GM18505 (cell line): ENCODE measurements around the gene SRGAP1.

ENCODE experiments used
- ATAC-seq: cut with Tn5 transposase; IDR thresholded peaks from one replicate; pipeline ENCODE4 v1.9.1; 2021; ENCODE audit not compliant: unreplicated experiment
- POLR2A ChIP-seq: IDR thresholded peaks from 4 replicates; pipeline ENCODE4 v1.6.1; 2011; ENCODE audit warnings: borderline replicate concordance; ENCODE audit not compliant: insufficient read depth, insufficient read length; ENCODE audit errors: extremely low read depth

The SRGAP1 gene

DNA sequence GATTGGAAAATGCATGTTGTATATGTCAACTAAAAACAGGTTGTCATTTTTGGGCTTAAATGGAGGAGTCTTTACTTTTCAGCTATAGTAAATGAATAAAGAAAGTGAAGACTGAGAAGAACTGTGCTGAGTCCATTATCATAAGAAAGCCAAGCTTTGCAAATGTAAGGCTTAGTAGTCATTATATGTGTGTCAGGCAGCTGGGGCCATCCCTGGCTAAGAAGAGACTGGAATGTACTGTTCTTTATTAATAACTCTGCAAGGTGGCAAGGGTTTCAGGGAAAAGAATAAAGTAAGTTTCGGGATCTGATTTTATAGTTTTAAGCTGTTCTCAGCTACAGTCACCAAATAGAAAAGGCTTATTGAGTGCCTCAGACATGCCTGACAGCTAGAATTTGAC lies 48.7 kb downstream of the SRGAP1 start:
- no peak for ATAC-seq

DNA sequence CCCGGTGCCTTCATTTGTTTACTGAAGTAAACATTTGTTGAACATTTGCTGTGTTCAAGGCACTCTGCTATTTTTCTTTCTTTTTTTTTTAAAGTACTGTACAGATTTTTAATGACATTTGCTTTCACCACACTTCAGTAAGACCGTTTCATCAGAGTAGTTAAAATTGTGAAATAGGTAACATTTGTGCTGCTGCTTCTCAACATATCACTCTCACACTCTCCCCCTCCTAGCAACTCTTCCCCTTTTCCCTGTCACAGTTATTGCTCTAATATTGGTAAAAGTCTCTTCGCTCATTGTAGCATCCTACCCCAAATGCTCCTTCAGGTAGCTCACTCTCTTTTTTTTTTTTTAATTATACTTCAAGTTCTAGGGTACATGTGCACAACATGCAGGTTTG lies 49.6 kb downstream of the SRGAP1 start:
- ATAC-seq: no peak
- no peak for TF ChIP-seq POLR2A

More for the DNA sequence above, 48.7 kb downstream of the SRGAP1 start:
- no peak for TF ChIP-seq POLR2A

DNA sequence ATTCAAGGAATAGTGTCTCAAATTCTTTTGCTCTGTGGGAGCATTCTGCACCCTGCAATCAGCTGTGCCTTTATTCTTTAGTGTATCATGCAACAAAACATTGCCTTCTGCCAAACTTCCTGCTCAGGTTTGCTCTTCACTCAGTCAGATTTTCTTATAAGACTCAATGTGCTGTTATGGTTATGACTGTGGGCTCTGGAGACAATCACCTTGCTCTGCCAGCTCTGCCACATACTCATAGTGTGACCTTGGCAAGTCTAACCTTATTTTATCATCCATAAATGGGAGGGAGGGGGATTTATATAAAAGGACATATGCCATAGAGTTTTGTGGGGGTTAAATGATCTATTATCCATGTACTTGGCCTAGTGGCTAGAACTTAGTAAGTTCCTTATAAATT lies 51.3 kb downstream of the SRGAP1 start:
- no peak for ATAC-seq
- no peak for TF ChIP-seq POLR2A

DNA sequence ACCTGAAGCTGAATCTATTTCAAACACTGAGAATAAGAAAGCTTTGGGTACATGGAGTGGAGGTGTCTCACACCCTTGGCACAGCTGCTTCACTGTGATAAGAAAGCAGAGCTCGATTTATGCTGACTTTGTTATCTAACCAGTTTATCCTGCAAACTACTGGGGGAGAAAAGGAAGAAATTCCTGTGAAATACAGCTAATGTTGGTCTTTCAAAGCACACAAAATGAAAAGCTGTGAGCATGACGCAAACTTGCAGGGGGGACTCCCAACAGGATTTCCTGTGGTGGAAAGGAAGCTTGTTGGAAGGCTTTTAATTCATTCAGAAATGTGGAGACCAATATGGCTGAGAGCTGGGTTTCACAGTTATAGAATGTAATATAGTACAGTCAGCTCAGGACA lies 53.4 kb downstream of the SRGAP1 start:
- TF ChIP-seq POLR2A: no peak
- no peak for ATAC-seq

DNA sequence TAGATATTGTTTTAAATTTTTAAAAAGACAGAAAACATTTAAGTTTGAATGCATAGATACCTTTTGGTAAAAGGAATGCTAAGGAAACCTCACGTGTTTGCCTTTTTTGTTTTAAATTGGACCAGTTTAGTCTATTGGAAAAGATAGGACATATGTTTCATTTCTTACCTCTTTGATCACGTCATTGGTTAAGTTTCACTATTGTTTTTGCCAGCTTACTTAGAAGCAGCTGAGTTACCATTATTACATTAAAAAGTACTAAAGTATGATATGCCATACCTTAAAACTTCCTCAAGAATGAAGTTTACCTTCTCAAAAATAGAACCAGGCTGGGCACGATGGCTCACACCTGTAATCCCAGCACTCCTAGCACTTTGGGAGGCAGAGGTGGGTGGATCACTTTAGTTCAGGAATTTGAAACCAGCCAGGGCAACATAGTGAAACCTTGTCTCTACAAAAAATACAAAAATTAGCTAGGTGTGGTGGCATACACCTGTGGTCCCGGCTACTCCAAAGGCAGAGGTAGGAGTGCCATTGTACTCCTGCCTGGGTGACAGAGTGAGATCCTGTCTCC lies 54.4 kb downstream of the SRGAP1 start:
- no peak for ATAC-seq
- TF ChIP-seq POLR2A: no peak

DNA sequence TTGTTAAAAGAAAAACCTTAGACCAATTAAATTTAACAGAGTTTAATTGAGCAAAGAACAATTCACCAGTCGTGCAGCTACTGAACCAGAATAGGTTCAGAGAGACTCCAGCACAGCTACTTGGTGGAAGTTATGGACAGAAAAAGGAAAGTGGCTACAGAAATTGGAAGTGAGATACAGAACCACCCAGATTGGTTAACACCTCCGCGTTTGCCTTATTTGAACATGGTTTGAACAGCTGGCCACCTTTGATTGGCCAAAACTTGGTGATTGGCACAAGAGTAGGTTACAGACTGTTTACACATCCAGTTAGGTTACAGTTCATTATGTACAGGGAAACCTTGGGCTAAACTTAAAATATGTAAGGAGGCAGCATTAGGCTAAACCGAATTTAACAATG lies 54.9 kb downstream of the SRGAP1 start:
- TF ChIP-seq POLR2A: no peak
- no peak for ATAC-seq

DNA sequence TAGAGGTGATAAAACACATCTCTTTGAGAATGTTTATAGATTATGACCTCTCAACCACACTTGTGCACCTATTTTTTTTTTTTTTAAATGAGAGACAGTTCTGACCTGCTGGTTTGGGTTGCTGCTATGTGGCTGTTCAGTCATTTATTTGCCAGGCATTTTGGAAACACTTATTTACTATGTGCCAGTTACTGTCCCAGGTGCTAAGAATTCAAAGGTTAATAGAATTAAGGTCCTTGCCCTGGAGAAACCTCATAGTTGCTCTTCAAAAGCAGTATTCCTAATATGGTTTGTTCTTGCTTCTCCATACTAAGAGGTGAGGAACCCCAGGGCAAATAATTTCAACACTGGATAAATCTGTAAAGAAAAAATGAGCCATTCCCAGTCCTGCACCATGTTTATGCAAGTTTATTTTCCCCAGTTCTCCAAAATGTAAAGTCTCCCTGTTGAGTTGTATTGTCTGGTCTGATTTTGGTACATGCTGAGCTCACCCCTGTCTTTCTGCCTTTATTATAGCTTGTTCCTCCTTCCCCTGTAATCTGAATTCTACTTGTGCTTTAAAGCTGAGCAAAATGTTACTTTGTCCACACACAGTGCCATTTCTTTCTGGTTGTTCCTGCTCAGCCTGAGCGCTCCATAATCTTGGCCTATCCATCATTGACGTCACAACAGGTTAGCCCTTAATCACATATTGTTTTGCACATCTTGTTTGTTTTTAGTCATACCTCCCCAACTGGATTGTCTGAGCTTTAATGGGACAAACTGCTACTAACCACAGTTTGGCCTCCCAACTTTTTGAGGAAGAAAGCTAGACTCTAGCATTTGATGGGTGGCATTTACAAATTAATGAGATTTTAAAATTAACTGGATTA lies 56.7 kb downstream of the SRGAP1 start:
- no peak for ATAC-seq
- TF ChIP-seq POLR2A: no peak

DNA sequence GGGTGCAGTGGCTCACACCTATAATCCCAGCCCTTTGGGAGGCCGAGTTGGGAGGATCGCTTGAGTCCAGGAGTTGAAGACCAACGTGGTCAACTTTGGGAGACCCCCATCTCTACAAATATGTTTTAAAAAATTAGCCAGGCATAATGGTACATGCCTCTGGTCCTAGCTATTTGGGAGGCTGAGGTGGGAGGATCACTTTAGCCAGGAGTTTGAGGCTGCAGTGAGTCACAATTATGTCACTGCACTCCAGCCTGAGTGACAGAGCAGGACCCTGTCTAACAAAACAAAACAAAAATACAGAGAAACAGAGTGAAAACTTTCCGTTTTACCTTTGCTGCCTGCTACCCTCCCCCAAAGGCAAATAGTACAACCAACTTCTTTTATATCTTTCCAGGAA lies 60.2 kb downstream of the SRGAP1 start:
- no peak for ATAC-seq
- no peak for TF ChIP-seq POLR2A

DNA sequence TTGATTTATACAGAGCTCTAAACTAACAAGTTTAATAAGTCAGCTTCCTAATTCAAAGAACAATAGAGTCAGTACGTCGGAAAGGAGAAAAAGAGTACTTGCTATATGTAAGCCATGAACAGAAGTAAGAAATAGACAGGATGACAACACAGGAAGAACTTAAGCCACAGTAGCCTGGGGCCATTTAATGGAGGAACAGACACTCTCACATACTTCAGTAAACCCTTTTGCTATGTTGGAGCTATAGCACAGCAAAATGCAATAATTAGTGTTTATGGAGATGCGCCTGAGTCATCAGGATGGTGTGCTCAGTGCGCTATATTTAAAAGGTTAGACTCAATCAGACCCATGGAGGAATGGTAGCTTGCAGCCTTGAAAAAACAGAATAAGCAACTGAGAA lies 61.0 kb downstream of the SRGAP1 start:
- no peak for ATAC-seq
- no peak for TF ChIP-seq POLR2A

DNA sequence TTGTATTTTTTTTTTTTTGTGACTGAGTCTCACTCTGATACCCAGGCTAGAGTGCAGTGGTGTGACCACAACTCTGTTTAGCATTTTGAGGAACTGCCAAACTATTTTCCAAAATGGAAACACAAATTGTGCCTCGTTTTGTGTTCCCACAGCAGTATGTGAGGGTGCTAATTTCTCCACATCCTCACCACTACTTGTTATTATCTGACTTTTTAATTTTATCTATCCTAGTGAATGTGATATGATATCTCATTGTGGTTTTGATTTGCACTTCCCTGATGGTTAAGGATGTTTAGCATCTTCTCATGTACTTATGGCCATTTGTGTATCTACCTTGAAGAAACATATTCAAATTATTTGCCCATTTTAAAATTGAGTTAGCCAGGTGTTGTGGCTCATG lies 62.4 kb downstream of the SRGAP1 start:
- ATAC-seq: no peak
- TF ChIP-seq POLR2A: no peak

DNA sequence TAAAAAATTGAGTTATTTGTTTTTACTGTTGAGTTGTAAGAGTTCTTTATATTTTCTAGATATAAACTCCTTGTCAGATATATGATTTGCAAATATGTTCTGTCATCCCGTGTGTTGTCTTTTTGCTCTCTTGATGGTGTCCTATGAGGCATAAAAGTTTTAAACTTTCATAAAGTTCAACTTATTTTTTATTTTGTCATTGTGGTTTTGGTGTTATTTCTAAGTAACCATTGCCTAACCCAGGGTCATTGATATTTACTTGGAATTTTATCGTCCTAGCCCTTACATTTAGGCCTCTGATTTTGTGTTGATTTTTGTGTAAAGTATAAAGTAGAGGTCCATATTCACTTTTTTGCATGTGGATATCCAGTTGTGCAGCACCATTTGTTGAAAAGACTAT lies 63.1 kb downstream of the SRGAP1 start:
- TF ChIP-seq POLR2A: no peak
- ATAC-seq: no peak

DNA sequence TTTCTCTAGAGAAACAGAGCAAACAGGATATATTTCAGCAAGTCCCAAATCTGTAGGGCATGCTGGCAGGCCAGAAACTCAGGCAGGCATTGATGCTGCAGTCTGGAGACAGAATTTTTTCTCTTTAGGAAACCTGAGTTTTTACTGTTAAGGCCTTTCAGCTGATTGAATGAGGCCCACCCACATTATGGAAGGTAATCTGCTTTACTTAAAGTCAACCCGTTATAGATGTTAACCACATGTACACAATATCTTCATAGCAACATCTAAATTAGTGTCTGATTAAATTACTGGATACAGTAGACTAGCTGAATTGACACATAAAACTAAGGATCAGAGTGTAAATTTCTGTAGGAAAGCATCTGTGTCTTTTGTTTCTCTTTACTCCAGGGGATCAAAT lies 65.2 kb downstream of the SRGAP1 start:
- ATAC-seq: no peak
- TF ChIP-seq POLR2A: no peak

DNA sequence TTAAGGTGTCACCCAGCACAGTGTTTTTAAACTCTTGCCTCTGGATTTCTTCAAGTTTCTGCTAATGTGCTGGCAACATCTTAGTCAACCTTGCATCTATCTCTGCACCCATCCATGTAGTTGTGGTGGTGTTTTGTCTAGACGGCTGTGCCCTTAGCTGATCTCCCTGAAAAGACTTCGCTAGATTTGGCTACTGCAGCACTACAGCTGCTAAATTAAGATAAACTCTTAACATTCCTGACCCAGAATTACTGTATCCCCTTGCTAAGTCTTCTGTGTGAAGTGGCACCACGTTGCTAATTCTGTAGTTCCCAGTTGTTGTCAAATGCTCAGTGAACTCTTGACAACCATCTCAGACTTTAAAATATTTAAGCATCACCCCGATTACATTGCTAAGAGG lies 66.8 kb downstream of the SRGAP1 start:
- ATAC-seq: no peak

DNA sequence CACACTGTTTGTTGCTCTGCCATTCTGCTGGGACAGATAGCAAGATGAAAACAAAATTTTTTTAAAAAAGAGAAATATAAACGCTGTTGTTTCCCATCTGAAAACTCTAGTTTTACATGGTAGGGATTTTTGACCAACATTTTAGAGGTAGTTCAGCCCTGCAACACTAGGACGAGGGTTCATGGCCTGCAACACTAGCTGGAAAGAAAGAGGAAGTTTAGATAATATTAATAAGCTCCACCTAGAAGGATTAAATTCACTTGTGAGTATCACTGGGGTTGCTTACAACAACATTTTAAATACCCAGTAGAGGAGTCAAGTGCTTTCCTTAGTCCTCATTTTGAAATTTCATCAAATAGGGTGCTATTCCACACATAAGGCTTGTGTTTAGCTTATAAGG lies 68.2 kb downstream of the SRGAP1 start:
- no peak for TF ChIP-seq POLR2A
- ATAC-seq: no peak

More for the DNA sequence above, 66.8 kb downstream of the SRGAP1 start:
- no peak for TF ChIP-seq POLR2A
